ENCODE measurements around the gene FAM43A.

FAM43A gene

GRCh38 chr3:194711913-194712312 is 26.2 kb downstream of the FAM43A start:
- DNase-seq (ENCODE audit: low spot score): no peak

GRCh38 chr3:194713299-194714136 is 27.8 kb downstream of the FAM43A start:
- DNase-seq (ENCODE audit: low spot score): no peak

- DNase-seq (ENCODE audit: low spot score): no peak
Measured at GRCh38 chr3:194714137-194714455, 28.4 kb downstream of the FAM43A start.

DNA sequence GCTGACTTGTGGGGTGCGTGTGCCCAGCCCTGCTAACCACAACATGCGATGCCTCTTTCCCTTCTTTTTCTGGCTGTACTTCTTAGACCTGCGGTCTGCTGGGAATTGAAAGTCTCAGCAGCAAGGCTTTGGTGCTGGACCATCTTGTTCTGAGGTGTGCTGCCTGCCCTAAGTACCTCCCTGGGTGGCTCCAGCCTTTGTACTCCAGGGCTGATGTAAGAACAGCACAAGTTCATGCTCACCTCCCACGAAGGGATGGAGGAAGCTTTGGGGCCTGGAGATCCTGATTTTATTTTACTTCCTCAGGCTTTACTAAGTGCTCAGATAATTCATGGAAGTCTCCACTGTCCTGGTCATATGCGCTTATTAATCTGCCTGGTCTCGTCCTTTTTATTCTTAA is 28.9 kb downstream of the FAM43A start:
- DNase-seq (ENCODE audit: low spot score): no peak

GRCh38 chr3:194715022-194715800 is 29.5 kb downstream of the FAM43A start:
- DNase-seq (ENCODE audit: low spot score): no peak

DNA sequence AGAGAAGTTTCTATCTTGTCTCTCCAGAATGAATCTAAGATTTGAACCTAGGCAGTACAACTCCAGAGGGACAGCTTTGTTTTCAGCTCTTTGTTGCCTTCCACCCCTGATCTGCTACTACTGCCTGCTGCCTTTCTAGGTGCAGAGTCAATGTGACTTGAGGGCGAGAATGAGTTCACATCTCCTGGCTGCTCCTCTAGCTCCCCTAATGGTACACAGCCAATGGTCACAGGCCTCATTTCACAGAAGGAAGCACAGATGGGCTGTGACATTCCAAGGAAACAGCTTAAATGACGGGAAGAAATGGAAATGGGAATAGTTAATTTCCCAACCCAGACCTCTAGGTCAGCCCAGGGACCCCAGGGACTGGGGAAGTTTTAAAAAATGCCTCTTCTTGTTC is 32.4 kb downstream of the FAM43A start:
- DNase-seq (ENCODE audit: low spot score): no peak

- no peak for DNase-seq (ENCODE audit: low spot score)
Measured at GRCh38 chr3:194720048-194720447, 34.4 kb downstream of the FAM43A start.

DNA sequence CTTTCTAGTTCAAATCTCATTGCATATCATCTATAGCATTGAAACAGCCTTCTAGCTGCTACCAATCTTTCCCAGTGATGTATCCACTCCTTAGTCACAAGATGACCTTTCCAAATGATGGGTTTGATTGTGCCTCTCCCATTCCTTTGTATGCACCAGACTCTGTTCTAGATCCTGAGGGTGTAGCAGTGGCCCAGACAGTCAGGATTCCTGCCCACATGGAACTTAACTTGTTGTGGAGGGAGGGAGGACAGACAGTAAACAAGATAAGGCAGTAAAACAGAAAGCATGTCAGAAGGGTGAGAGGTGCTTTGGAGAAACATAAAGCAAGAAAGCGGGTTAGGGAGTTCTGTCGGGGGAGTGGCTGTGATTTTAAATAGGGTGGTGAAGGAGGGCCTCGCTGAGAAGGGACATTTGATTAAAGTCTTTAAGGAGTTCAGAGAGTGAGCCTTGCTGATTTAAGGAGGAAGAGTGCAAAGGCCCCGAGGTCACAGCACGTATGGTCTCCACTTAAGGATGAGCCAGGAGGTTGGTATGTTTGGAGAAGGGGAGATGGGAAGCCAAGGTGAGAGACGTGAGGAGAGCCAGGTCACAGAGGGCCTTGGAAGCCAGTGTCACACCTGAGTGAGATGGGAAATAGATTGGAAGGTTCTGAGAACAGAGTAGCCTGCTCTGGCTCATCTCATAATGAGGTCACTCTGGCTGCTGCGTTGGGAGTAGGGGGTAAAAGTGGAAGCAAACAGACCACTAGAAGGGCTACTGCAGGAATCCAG is 38.3 kb downstream of the FAM43A start:
- no peak for DNase-seq (ENCODE audit: low spot score)

GRCh38 chr3:194725346-194725745 is 39.7 kb downstream of the FAM43A start:
- DNase-seq (ENCODE audit: low spot score): no peak

- no peak for DNase-seq (ENCODE audit: low spot score)
Measured at GRCh38 chr3:194727435-194728128, 41.9 kb downstream of the FAM43A start.

- DNase-seq (ENCODE audit: low spot score): no peak
Measured at GRCh38 chr3:194728986-194729385, 43.3 kb downstream of the FAM43A start.

DNA sequence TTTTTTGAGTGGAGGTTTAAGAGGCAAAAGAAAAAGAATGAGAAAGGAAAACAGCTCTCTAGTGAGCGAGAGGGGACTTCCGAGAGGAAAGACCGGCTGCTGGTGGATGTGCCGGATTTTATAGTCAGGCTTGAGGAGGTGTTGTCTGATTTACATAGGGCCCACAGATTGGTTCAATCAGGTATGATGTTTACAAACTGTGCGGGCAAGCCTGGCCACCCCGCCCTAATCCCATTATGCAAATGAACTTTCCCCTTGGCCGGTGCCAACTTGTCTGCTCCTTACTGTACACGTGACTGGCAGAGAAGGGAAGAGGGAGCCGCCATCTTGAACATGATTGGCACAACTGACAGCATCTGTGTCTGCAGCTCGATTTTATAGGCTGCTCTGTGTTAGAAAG is 44.7 kb downstream of the FAM43A start:
- no peak for DNase-seq (ENCODE audit: low spot score)

DNA sequence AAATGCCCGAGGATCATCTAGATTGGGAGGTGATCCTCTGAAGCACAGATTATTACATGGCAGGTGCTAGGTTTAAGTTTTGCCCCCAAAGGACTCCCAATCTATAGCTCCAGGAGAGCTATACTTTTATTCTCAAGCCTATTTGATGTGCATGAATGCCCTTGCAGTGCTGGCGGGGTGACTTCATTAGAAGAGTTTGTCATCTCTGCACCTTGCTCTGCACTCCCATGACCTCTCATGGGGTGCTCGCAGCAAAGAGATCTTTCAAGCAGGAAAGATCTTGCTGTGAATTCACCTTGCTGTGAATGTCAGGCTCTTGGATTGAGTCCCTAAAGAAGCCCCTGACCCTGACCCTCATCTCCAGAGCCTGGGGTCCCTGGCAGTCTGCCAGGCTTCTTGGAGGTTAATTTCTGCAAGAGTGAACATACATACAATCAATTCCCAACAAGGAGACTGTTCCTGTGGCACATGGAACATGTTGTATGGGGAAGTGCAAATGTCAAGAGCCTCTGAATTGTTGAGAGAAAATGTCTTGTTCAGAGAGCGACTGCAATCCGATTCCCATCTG is 45.9 kb downstream of the FAM43A start:
- no peak for DNase-seq (ENCODE audit: low spot score)

DNA sequence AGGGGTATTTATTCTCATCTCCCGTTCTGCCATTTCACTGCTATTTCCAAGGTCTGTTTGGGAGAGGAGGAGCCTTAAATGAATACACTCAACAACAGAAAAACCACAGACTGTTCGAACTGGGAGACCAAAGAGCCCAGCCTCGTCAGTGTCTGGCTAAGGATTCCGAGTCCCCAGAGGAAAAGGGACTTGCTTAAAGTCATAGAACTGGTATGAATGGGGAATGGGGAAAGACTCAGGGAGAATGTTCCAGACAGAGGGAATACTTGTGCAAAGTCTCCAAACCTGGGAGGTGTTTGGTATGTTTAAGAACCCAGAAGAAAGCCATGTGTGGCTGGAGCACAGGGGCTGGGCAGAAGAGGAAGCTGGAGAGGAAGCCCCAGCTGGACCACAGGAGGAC is 46.9 kb downstream of the FAM43A start:
- no peak for DNase-seq (ENCODE audit: low spot score)

- DNase-seq (ENCODE audit: low spot score): no peak
Measured at GRCh38 chr3:194736277-194736895, 50.7 kb downstream of the FAM43A start.

- DNase-seq (ENCODE audit: low spot score): no peak
Measured at GRCh38 chr3:194736896-194737600, 51.4 kb downstream of the FAM43A start.
